Heart left ventricle (tissue), 16 donors: ENCODE data around the gene DPP10. TPM values are rescaled to one million over a fixed set of nuclear protein-coding genes. Genes with fewer than 3 reads are reported as not detected.

ENCODE experiments used
- ATAC-seq, 4 donors: fragments of 200-7000 bp; cut with Tn5 transposase; one replicate each; pipeline ENCODE4 v1.9.1; 2020 to 2022; ENCODE audit warnings: moderate library complexity in 4 of 4, mild to moderate bottlenecking in 3 of 4, moderate number of reproducible peaks in 1 of 4
- DNase-seq, 5 donors: peaks; one replicate each; pipeline ENCODE4 v3.0.0-alpha.2; 2020
- H3K27ac ChIP-seq, 12 donors: fragments of 200-600 bp; sonication (generic) in 4 of 12; one replicate each; pipeline versions ENCODE4 v1.5.0 to v1.8.0; 2016 to 2022; ENCODE audit warnings: mild to moderate bottlenecking in 2 of 12
- H3K27me3 ChIP-seq, 9 donors: fragments of 200-600 bp; sonication (generic) in 2 of 9; one replicate each; pipeline versions ENCODE4 v1.5.1 to v1.8.0; 2016 to 2022; ENCODE audit warnings: mild to moderate bottlenecking in 3 of 9
- H3K36me3 ChIP-seq, 9 donors: fragments of 200-600 bp; sonication (generic) in 2 of 9; one replicate each; pipeline versions ENCODE4 v1.5.0 to v1.8.0; 2018 to 2022; ENCODE audit warnings: mild to moderate bottlenecking in 2 of 9
- H3K4me1 ChIP-seq, 12 donors: fragments of 200-600 bp; sonication (generic) in 4 of 12; one replicate each; pipeline versions ENCODE4 v1.5.0 to v1.8.0; 2016 to 2022; ENCODE audit warnings: mild to moderate bottlenecking in 3 of 12
- H3K4me3 ChIP-seq, 12 donors: fragments of 200-600 bp; sonication (generic) in 4 of 12; one replicate each; pipeline versions ENCODE4 v1.5.0 to v1.8.0; 2017 to 2022; ENCODE audit warnings: mild to moderate bottlenecking in 9 of 12, moderate library complexity in 4 of 12
- H3K9me3 ChIP-seq, 12 donors: fragments of 200-600 bp; sonication (generic) in 4 of 12; one replicate each; pipeline versions ENCODE4 v1.5.0 to v1.8.0; 2016 to 2022; ENCODE audit warnings: mild to moderate bottlenecking in 1 of 12
- POLR2A ChIP-seq, 2 donors: fragments of 450-650 bp; IDR thresholded peaks; one replicate each; pipeline ENCODE4 v1.6.1; 2017; ENCODE audit warnings: antibody characterized with exemption in 2 of 2, mild to moderate bottlenecking in 2 of 2, moderate library complexity in 2 of 2
- WGBS, 4 donors: extraction: QIAGEN DNeasy Blood & Tissue Kit in 2 of 4; methylation state at CpG; one replicate each; pipeline versions ENCODE4 v1.1.5 to v1.1.7; 2013 to 2018; 5-methylcytosine and 5-hydroxymethylcytosine counted together
- intact Hi-C, 10 donors: fragments of 100-400 bp; cut with DNase I; formaldehyde crosslinking; loops; one replicate each; pipeline versions ENCODE4 v1.11.1 to v1.14.2; 2022
- polyA plus RNA-seq, 2 donors: library from polyadenylated mRNA; stranded (reverse); fragments of 200-250 nt; gene quantifications; one replicate each; pipeline ENCODE4 v1.2.3, GENCODE V29; 2013
- total RNA-seq, 9 donors: library from RNA; depleted of rRNA in 2 of 9; stranded (reverse); fragments of >200 nt in 2 of 9; fragmentation: NEBNext Ultra II Directional in 3 of 9; extraction: Animal tissue kit (Norgen Biotek cat#: 25700) in 3 of 9; gene quantifications; one replicate each; pipeline versions ENCODE4 v1.1.0 to v1.2.4, GENCODE V29; 2016 to 2023
- TF ChIP-seq, protein P1 (sequence below), 12 donors: fragments of 200-600 bp; sonication (generic) in 4 of 12; IDR thresholded peaks; one replicate each; pipeline versions ENCODE4 v1.5.0 to v1.8.0; 2018 to 2022; ENCODE audit warnings: antibody characterized with exemption in 12 of 12, mild to moderate bottlenecking in 5 of 12
- donor health status: ischemic (EF 13 %, LVEDD 7.1; RV severe dilation, severe dysfunction).
- donor health status: healthy with polysubstance abuse.
- donor health status: DM: no; HTN: yes; CAD: no.
- donor health status: DM: no; HTN: no; CAD: no.
- donor health status: ischemic (EF 25% LVEDD 6.9; RV normal size, moderate dysfunction).
- donor health status: ischemic (EF 25% LVEDD 5.7; RV mildly dilated, moderate dysfunction).
- donor health status: healthy.
- donor health status: DM: yes; HTN: yes; CAD: no.
- donor health status: ischemic (EF 35%, LVEDD 5.7; RV mildly dilated, moderate dysfunction).
- donor health status: nonischemic (EF 11% LVEDD 7.7; RV severe dilation, severe dysfunction).
- donor health status: DM: yes; HTN: yes; CAD: no.
- donor health status: PGD.
- donor health status: ischemic (EF 29% LVEDD 5.4; RV normal size, mild dysfunction).
- donor health status: nonischemic (EF 23%, LVEDD 6.1; RV moderate dilation, normal function).

The DPP10 gene
- total and polyA plus RNA-seq, 11 donors, result 0.88 TPM; not detected in 10

DNA sequence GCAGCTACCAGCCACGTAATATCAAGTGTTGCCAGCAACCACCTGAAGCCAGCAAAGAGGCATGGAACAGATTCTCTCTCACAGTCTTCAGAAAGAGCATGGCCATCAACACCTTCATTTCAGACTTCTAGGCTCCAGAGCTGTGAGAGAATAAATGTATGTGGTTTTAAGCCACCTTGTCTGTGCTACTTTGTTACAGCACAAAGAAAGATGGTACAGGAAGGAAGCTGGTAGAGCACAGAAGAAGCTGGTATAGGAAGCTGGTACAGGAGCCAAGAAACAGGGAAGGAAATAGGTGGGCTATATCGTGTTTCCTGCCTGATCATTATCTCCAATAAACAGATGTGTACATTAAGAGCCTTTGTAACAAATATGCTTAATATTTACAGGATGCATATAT lies 217.4 kb downstream of the DPP10 start:
- TF ChIP-seq, protein P1, sequence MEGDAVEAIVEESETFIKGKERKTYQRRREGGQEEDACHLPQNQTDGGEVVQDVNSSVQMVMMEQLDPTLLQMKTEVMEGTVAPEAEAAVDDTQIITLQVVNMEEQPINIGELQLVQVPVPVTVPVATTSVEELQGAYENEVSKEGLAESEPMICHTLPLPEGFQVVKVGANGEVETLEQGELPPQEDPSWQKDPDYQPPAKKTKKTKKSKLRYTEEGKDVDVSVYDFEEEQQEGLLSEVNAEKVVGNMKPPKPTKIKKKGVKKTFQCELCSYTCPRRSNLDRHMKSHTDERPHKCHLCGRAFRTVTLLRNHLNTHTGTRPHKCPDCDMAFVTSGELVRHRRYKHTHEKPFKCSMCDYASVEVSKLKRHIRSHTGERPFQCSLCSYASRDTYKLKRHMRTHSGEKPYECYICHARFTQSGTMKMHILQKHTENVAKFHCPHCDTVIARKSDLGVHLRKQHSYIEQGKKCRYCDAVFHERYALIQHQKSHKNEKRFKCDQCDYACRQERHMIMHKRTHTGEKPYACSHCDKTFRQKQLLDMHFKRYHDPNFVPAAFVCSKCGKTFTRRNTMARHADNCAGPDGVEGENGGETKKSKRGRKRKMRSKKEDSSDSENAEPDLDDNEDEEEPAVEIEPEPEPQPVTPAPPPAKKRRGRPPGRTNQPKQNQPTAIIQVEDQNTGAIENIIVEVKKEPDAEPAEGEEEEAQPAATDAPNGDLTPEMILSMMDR (IDR thresholded peaks at IDR 0.05), result no peak
- no peak for TF ChIP-seq POLR2A (IDR thresholded peaks at IDR 0.05)
- Histone ChIP-seq H3K36me3 (no peaks in the 10 kb centered on the region), H3K27me3 (peaks cover 0 to 18% (median 0%) of the 10 kb centered on the region in 9 donors), H3K9me3 (no peaks in the 10 kb centered on the region), H3K4me3 (no peak overlapping the region), H3K27ac (no peak overlapping the region), H3K4me1 (peaks cover 0 to 9% (median 0%) of the 10 kb centered on the region in 12 donors)
- ATAC-seq (no peak), DNase-seq (no peak)
- WGBS, 4 donors, result 56 to 73% (median 63%) methylated on average over 2 of the region's 2 CpGs
- intact Hi-C loops, result no loop called here

DNA sequence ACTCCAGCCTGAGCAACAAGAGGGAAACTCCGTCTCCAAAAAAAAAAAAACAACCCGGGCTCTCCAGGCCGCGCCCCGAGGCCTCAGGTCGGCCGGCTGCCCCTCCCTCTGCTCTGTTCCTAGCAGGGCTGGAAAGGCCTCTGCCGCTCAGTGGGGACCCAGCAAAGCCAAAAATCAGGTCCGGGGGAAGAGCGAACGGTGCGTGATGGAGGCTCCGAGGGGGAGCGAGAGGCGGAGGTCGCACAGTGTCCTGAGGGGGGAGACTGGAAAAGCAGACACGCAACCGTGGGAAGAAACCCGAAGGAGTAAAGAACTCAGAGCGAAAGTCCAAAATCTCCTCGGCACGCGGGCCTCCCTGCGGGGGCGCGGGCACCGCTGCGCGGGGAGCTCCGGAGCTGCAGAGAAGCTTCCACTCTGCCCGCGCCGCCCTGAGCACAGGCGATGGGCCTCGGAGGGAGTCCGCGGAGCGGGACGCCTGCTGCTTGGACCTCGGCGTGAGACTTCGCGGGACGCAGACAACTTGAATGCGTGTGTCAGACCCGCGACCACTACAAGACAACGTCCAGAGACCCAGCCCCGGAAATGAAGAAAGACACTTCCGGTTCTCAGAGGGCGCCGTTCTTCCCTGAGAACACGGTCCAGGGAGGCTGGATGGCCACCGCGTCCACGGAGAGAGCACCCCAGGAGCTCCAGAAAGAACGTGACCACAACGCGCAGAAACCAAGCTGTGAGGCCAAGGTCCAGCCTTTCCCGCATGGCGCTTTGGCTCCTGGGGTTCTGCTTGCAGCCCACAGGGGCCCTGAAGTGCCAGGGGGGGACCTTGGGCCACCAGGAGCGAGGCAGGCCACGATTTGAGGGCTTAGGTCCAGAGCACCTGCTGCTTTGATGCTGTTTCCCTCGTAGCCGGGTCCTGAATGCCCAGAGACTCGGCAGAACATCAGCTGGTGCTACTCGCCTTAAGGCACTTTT lies 219.8 kb downstream of the DPP10 start:
- no peak for TF ChIP-seq POLR2A (IDR thresholded peaks at IDR 0.05)
- TF ChIP-seq, protein P1 (IDR thresholded peaks at IDR 0.05), result no peak
- Histone ChIP-seq H3K4me3 (peak overlapping the region; percentile 25 to 65 (median 54)), H3K27ac (no peak overlapping the region), H3K36me3 (no peaks in the 10 kb centered on the region), H3K27me3 (peaks cover 0 to 10% (median 0%) of the 10 kb centered on the region in 9 donors), H3K9me3 (no peaks in the 10 kb centered on the region), H3K4me1 (peaks cover 0 to 9% (median 0%) of the 10 kb centered on the region in 12 donors)
- peak in 2 of 4 donors; percentile 45 to 64 for ATAC-seq
- peak in 4 of 5 donors; percentile 5 to 26 (median 18) for DNase-seq
- intact Hi-C loops, result no loop called here
- WGBS, 4 donors, result 16 to 35% (median 22%) methylated on average over 59 to 67 of the region's 67 CpGs

DNA sequence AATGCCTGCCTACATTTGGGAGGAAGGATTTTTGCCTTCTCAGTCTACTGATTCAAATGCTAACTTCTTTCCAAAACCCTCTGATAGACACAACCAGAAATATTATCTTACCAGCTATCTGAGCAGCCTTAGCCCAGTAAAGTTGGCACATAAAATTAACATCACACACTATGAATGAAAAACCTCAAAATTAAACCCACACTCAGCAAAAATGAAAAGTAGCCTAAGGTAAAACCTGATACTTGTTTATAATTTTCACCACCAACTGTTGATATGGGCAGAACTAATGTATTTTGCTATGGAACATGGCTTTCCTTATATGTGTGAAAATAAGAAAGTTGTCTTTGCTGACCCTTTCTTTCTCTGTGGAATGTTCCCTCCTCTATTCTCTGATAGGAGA lies 226.0 kb downstream of the DPP10 start:
- intact Hi-C loops, result no loop called here
- Histone ChIP-seq H3K9me3 (no peaks in the 10 kb centered on the region), H3K4me3 (no peak overlapping the region), H3K4me1 (no peaks in the 10 kb centered on the region), H3K27ac (no peak overlapping the region), H3K36me3 (no peaks in the 10 kb centered on the region), H3K27me3 (no peaks in the 10 kb centered on the region)
- TF ChIP-seq, protein P1 (IDR thresholded peaks at IDR 0.05), result no peak
- no peak for TF ChIP-seq POLR2A (IDR thresholded peaks at IDR 0.05)
- DNase-seq (no peak), ATAC-seq (no peak)

DNA sequence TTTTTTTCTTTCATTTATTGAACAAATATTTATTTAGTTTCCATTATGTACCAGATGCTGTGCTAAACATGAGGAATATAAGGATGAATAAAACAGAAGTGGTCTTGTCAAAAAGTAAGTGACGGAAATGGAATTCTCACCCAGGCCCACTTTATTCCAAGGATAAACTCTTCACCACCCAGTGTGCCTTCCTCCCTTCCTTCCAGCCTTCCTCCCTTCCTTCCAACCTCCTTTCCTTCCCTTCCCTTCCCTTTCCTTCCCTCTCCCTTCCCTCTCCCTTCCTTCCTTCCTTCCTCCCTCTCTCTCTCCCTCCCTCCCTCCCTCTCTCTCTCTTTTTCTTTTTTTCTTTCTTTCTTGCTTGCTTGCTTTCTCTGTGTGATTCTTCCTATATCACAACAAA lies 240.8 kb downstream of the DPP10 start:
- intact Hi-C loops, result no loop called here
- WGBS, 4 donors, result 86 to 96% (median 88%) methylated on average over 1 of the region's 1 CpG
- Histone ChIP-seq H3K9me3 (no peaks in the 10 kb centered on the region), H3K4me1 (no peaks in the 10 kb centered on the region), H3K27ac (no peak overlapping the region), H3K36me3 (no peaks in the 10 kb centered on the region), H3K27me3 (peaks cover 0 to 13% (median 0%) of the 10 kb centered on the region in 9 donors), H3K4me3 (no peak overlapping the region)
- TF ChIP-seq POLR2A (IDR thresholded peaks at IDR 0.05), result no peak
- TF ChIP-seq, protein P1 (IDR thresholded peaks at IDR 0.05), result no peak
- no peak for DNase-seq
- no peak for ATAC-seq
